Erythroblast (primary cell): Measurements from ENCODE around the gene SORCS1.

Experiments used
- GATA1 ChIP-seq: IDR thresholded peaks from 2 replicates; pipeline ENCODE4 v1.6.1; 2011; ENCODE audit warnings: low read depth, mild to moderate bottlenecking, control low read depth, low read length, moderate library complexity
- POLR2A ChIP-seq: IDR thresholded peaks from 2 replicates; pipeline ENCODE4 v1.6.1; 2011; ENCODE audit warnings: mild to moderate bottlenecking, low read length

- TF ChIP-seq POLR2A (no peak), GATA1 (no peak)
Observed at GRCh38 chr10:106925191-106925590, 239.3 kb downstream of the SORCS1 start.
